IMR-90 (cell line): ENCODE results near the gene ZNF592. TPM values are rescaled to one million over a fixed set of nuclear protein-coding genes. Genes with fewer than 3 reads are reported as not detected.

ENCODE experiments used
- ATAC-seq: fragments of 200-7000 bp; cut with Tn5 transposase; 2 replicates; pipeline ENCODE4 v1.9.1; 2020; ENCODE audit warnings: low read depth, mild to moderate bottlenecking, moderate library complexity
- BruUV-seq: library from RNA; stranded (reverse); fragments of 400-500 nt; replicated peaks from 2 replicates; lab custom pipeline; 2021; lab: Mats Ljungman, UMichigan
- CTCF ChIA-PET: fragments of 300-600 bp; formaldehyde crosslinking; extraction: SDS; loops from one replicate; lab custom pipeline; 2021; ENCODE audit warnings: antibody characterized with exemption; lab: Yijun Ruan, JAX
- POLR2A ChIA-PET: fragments of 300-600 bp; sonication (Branson Sonifier 250); formaldehyde crosslinking; loops from one replicate; lab custom pipeline; 2022; ENCODE audit warnings: antibody characterized with exemption; ENCODE audit not compliant: unreplicated experiment; lab: Charles Lee
- DNase-seq: peaks from one replicate; pipeline ENCODE4 v3.0.0; 2013
- H2AFZ ChIP-seq: replicated peaks from 2 replicates; pipeline ENCODE3; 2013; ENCODE audit warnings: low read length, mild to moderate bottlenecking; ENCODE audit not compliant: poor library complexity
- H2AK5ac ChIP-seq: 2 replicates; pipeline ENCODE4 v1.6.1; 2013; ENCODE audit warnings: low read depth, low read length, inconsistent platforms
- H2AK9ac ChIP-seq: replicated peaks from 2 replicates; pipeline ENCODE3; 2013; ENCODE audit warnings: mild to moderate bottlenecking, low read depth, low read length, moderate library complexity; ENCODE audit not compliant: poor library complexity
- H2BK120ac ChIP-seq: 2 replicates; pipeline ENCODE4 v1.6.1; 2013; ENCODE audit warnings: low read depth, low read length, inconsistent platforms
- H2BK15ac ChIP-seq: 3 replicates; pipeline ENCODE4 v1.6.1; 2013; ENCODE audit warnings: low read depth, low read length, inconsistent platforms
- H2BK20ac ChIP-seq: 2 replicates; pipeline ENCODE4 v1.6.1; 2013; ENCODE audit warnings: low read depth, mild to moderate bottlenecking, inconsistent platforms, low read length, moderate library complexity
- H2BK5ac ChIP-seq: 2 replicates; pipeline ENCODE4 v1.6.1; 2013; ENCODE audit warnings: mild to moderate bottlenecking, low read depth, low read length, inconsistent platforms; ENCODE audit not compliant: poor library complexity, severe bottlenecking
- H3K14ac ChIP-seq: replicated peaks from 2 replicates; pipeline ENCODE4 v1.6.1; 2013; ENCODE audit warnings: low read depth, low read length, inconsistent platforms
- H3K18ac ChIP-seq: 2 replicates; pipeline ENCODE4 v1.6.1; 2013; ENCODE audit warnings: low read depth, low read length, control low read depth
- H3K23ac ChIP-seq: 2 replicates; pipeline ENCODE4 v1.6.1; 2013; ENCODE audit warnings: low read depth, low read length, inconsistent platforms
- H3K27ac ChIP-seq: 2 replicates; pipeline ENCODE4 v1.5.1; 2013; ENCODE audit warnings: mild to moderate bottlenecking, control low read depth, low read length; ENCODE audit not compliant: insufficient read depth
- H3K27me3 ChIP-seq: 2 replicates; pipeline ENCODE4 v1.6.1; 2013; ENCODE audit warnings: low read length; ENCODE audit not compliant: control insufficient read depth, insufficient read depth
- H3K36me3 ChIP-seq: 2 replicates; pipeline ENCODE4 v1.6.1; 2013; ENCODE audit warnings: low read length, mixed read lengths; ENCODE audit not compliant: control insufficient read depth, insufficient read depth
- H3K4ac ChIP-seq: 2 replicates; pipeline ENCODE4 v1.6.1; 2013; ENCODE audit warnings: low read depth, low read length, inconsistent platforms
- H3K4me1 ChIP-seq: 2 replicates; pipeline ENCODE4 v1.6.1; 2013; ENCODE audit warnings: low read length, mixed read lengths; ENCODE audit not compliant: control insufficient read depth, insufficient read depth
- H3K4me2 ChIP-seq: 2 replicates; pipeline ENCODE4 v1.6.1; 2013; ENCODE audit warnings: low read depth, mild to moderate bottlenecking, control low read depth, low read length, moderate library complexity
- H3K4me3 ChIP-seq: 2 replicates; pipeline ENCODE4 v1.5.1; 2013; ENCODE audit warnings: low read depth, mild to moderate bottlenecking, control low read depth, low read length, moderate library complexity; ENCODE audit not compliant: insufficient read depth
- H3K56ac ChIP-seq: 2 replicates; pipeline ENCODE4 v1.6.1; 2013; ENCODE audit warnings: low read length, inconsistent platforms; ENCODE audit not compliant: insufficient read depth; ENCODE audit errors: extremely low read depth
- H3K79me1 ChIP-seq, 2 experiments: 2 replicates each; pipeline ENCODE4 v1.6.1; 2013; ENCODE audit warnings: low read length in 2 of 2, inconsistent platforms in 1 of 2, low read depth in 1 of 2
- H3K9ac ChIP-seq: 2 replicates; pipeline ENCODE4 v1.6.1; 2013; ENCODE audit warnings: low read depth, low read length, control low read depth
- H3K9me1 ChIP-seq: 2 replicates; pipeline ENCODE4 v1.6.1; 2013; ENCODE audit warnings: low read length, inconsistent platforms; ENCODE audit not compliant: insufficient read depth
- H3K9me3 ChIP-seq: 2 replicates; pipeline ENCODE4 v1.6.1; 2013; ENCODE audit warnings: low read length; ENCODE audit not compliant: control insufficient read depth, insufficient read depth
- H4K20me1 ChIP-seq: 2 replicates; pipeline ENCODE4 v1.6.1; 2013; ENCODE audit warnings: low read length, inconsistent platforms; ENCODE audit not compliant: insufficient read depth
- H4K5ac ChIP-seq: 2 replicates; pipeline ENCODE4 v1.6.1; 2013; ENCODE audit warnings: mild to moderate bottlenecking, low read depth, low read length, control low read depth
- H4K8ac ChIP-seq, 2 experiments: 2 replicates each; pipeline ENCODE4 v1.6.1; 2013; ENCODE audit warnings: low read depth in 2 of 2, low read length in 2 of 2, control low read depth in 1 of 2, inconsistent platforms in 1 of 2
- H4K91ac ChIP-seq: 2 replicates; pipeline ENCODE4 v1.6.1; 2013; ENCODE audit warnings: low read depth, low read length, inconsistent platforms; ENCODE audit not compliant: insufficient read depth
- BHLHE40 ChIP-seq: fragments of 150-350 bp; IDR thresholded peaks from 2 replicates; pipeline ENCODE4 v1.6.1; 2016; ENCODE audit warnings: mild to moderate bottlenecking, low read depth, low read length
- CEBPB ChIP-seq: IDR thresholded peaks from 2 replicates; pipeline ENCODE4 v1.6.1; 2012; ENCODE audit warnings: low read depth, low read length, improper control_type of control experiment
- CHD1 ChIP-seq: IDR thresholded peaks from 2 replicates; pipeline ENCODE4 v1.6.1; 2012; ENCODE audit warnings: low read depth, low read length, improper control_type of control experiment
- CTCF ChIP-seq: conservative IDR thresholded peaks from 2 replicates; pipeline ENCODE4 v1.5.1; 2012; ENCODE audit warnings: mild to moderate bottlenecking, low read depth, low read length, improper control_type of control experiment
- ELK1 ChIP-seq: fragments of 150-350 bp; IDR thresholded peaks from 2 replicates; pipeline ENCODE4 v1.6.1; 2016; ENCODE audit warnings: low read depth, mild to moderate bottlenecking, low read length, moderate library complexity, borderline replicate concordance
- FOS ChIP-seq: fragments of 150-350 bp; IDR thresholded peaks from 2 replicates; pipeline ENCODE4 v1.6.1; 2016; ENCODE audit warnings: low read depth, low read length
- MAFK ChIP-seq: IDR thresholded peaks from 2 replicates; pipeline ENCODE4 v1.6.1; 2012; ENCODE audit warnings: low read depth, low read length, improper control_type of control experiment
- MAZ ChIP-seq: IDR thresholded peaks from 2 replicates; pipeline ENCODE4 v1.6.1; 2012; ENCODE audit warnings: low read depth, mild to moderate bottlenecking, low read length, improper control_type of control experiment, moderate library complexity, borderline replicate concordance
- MXI1 ChIP-seq: IDR thresholded peaks from 2 replicates; pipeline ENCODE4 v1.6.1; 2012; ENCODE audit warnings: low read depth, mild to moderate bottlenecking, low read length, moderate library complexity, borderline replicate concordance
- NFE2L2 ChIP-seq: fragments of 150-350 bp; IDR thresholded peaks from 2 replicates; pipeline ENCODE4 v1.6.1; 2016; ENCODE audit warnings: low read depth, mild to moderate bottlenecking, low read length
- POLR2A ChIP-seq: IDR thresholded peaks from 2 replicates; pipeline ENCODE4 v1.6.1; 2012; ENCODE audit warnings: mild to moderate bottlenecking, low read depth, low read length
- RAD21 ChIP-seq: IDR thresholded peaks from 2 replicates; pipeline ENCODE4 v1.6.1; 2012; ENCODE audit warnings: low read length, improper control_type of control experiment
- RCOR1 ChIP-seq: IDR thresholded peaks from 2 replicates; pipeline ENCODE4 v1.6.1; 2012; ENCODE audit warnings: mild to moderate bottlenecking, low read length, improper control_type of control experiment; ENCODE audit not compliant: insufficient replicate concordance
- RFX5 ChIP-seq: IDR thresholded peaks from 2 replicates; pipeline ENCODE4 v1.8.0; 2012; ENCODE audit warnings: low read depth, mild to moderate bottlenecking, low read length, moderate library complexity
- SMC3 ChIP-seq: fragments of 150-350 bp; IDR thresholded peaks from 2 replicates; pipeline ENCODE4 v1.6.1; 2016; ENCODE audit warnings: low read depth, mild to moderate bottlenecking, antibody characterized with exemption, low read length, moderate library complexity
- USF2 ChIP-seq: fragments of 150-350 bp; IDR thresholded peaks from 2 replicates; pipeline ENCODE4 v1.6.1; 2017; ENCODE audit warnings: mild to moderate bottlenecking, antibody characterized with exemption, low read length, low read depth
- WGBS, 2 experiments: methylation state at CpG; one replicate each; pipeline versions ENCODE4 v1.1.5 to v1.1.7; 2013; ENCODE audit warnings: missing lambda C conversion rate in 2 of 2; ENCODE audit not compliant: insufficient read length in 1 of 2; ENCODE audit errors: extremely low coverage in 2 of 2; 5-methylcytosine and 5-hydroxymethylcytosine counted together
- dilution Hi-C: fragments of 300-500 bp; cut with HindIII; formaldehyde crosslinking; loops from one replicate; pipeline ENCODE4 v1.14.3; 2018; ENCODE audit warnings: low sequenced_read_pairs; ENCODE audit not compliant: unreplicated experiment
- in situ Hi-C: fragments of 300-500 bp; cut with MboI; formaldehyde crosslinking; loops from 3 replicates; pipeline ENCODE4 v1.14.3; 2019; ENCODE audit warnings: low sequenced_read_pairs, inconsistent platforms, mixed read lengths
- intact Hi-C: fragments of 100-400 bp; cut with micrococcal nuclease; formaldehyde crosslinking; loops from 2 replicates; pipeline ENCODE4 v1.10.0; 2022
- polyA plus RNA-seq, 3 experiments: library from polyadenylated mRNA; depleted of rRNA; stranded (reverse); fragments of >200 nt; gene quantifications; 2 replicates each; pipeline ENCODE4 v1.2.3, GENCODE V29; 2012; ENCODE audit warnings: low replicate concordance in 1 of 3
- total RNA-seq: library from RNA; depleted of rRNA; stranded (reverse); fragments of >200 nt; gene quantifications from 2 replicates; pipeline ENCODE4 v1.2.3, GENCODE V29; 2012

Gene ZNF592
- total and polyA plus RNA-seq, 2 of the 4 experiments (the other 2 are of a cell fraction): 4.3 to 10.2 TPM

- H4K91ac ChIP-seq: no peak overlapping the region
- H2BK20ac ChIP-seq: no peak overlapping the region
- H3K18ac ChIP-seq: no peak overlapping the region
- no peak overlapping the region for H3K4ac ChIP-seq
- H3K9me3 ChIP-seq: no peaks in the 10 kb centered on the region
- H2AK9ac ChIP-seq: no peak overlapping the region
- TF ChIP-seq RAD21 (no peak), MAFK (no peak), POLR2A (no peak), SMC3 (no peak), CEBPB (no peak), MXI1 (no peak), NFE2L2 (no peak), RFX5 (no peak), RCOR1 (no peak), USF2 (no peak), CHD1 (no peak), CTCF (no peak), BHLHE40 (no peak), MAZ (no peak), ELK1 (no peak), FOS (no peak)
- WGBS, 2 experiments: 60% methylated on average over 1 of the region's 2 CpGs; no CpG with 5 or more reads in 1 of the 2 experiments
- no peak overlapping the region for H3K27ac ChIP-seq
- intact Hi-C loops: no loop called here
- no peak overlapping the region for H4K5ac ChIP-seq
- H3K23ac ChIP-seq: no peak overlapping the region
- peaks cover 32% of the 10 kb centered on the region for H3K27me3 ChIP-seq
- in situ Hi-C loops: no loop called here
- no peak overlapping the region for H2BK15ac ChIP-seq
- H3K79me1 ChIP-seq: no peaks in the 10 kb centered on the region
- ChIA-PET POLR2A (no interaction called here), CTCF (interaction anchor here (1.7 kb wide), 1 partner anchor 12 kb away, joined by 6 read pairs; no protein-coding TSS in a partner anchor)
- H2BK5ac ChIP-seq: no peak overlapping the region
- H3K9me1 ChIP-seq: peaks cover 3% of the 10 kb centered on the region
- no peak overlapping the region for H3K9ac ChIP-seq
- no peaks in the 10 kb centered on the region for H3K36me3 ChIP-seq
- H2AK5ac ChIP-seq: no peak overlapping the region
- dilution Hi-C loops: no loop called here
- H4K20me1 ChIP-seq: peaks cover 3% of the 10 kb centered on the region; the same call in 1 of the 2 replicates
- H3K56ac ChIP-seq: no peak overlapping the region
- no peak overlapping the region for H3K4me2 ChIP-seq
- ATAC-seq (no peak), DNase-seq (no peak)
- no peak overlapping the region for H3K14ac ChIP-seq
- H2AFZ ChIP-seq: no peak overlapping the region
- no TSS peak for BruUV-seq
- no peak overlapping the region for H4K8ac ChIP-seq
- no peak overlapping the region for H3K4me3 ChIP-seq
- peaks cover 3% of the 10 kb centered on the region; the same call in 1 of the 2 replicates for H3K4me1 ChIP-seq
- no peak overlapping the region for H2BK120ac ChIP-seq
These were observed 81.6 kb downstream of the ZNF592 start for GRCh38 chr15:84830036-84830435.
